HK-2 (cell line): ENCODE measurements around the gene SIPA1L3.
A peak's percentile ranks its signal among the peaks of the same experiment; 100 is the strongest.

Experiments used
- DNase-seq: peaks from one replicate; pipeline ENCODE4 v3.0.0-alpha.2; 2018; ENCODE audit not compliant: unreplicated experiment

SIPA1L3 gene

GRCh38 chr19:37977391-37977790, 70.4 kb downstream of the SIPA1L3 start:
- no peak for DNase-seq

GRCh38 chr19:37977992-37978391, 71.0 kb downstream of the SIPA1L3 start:
- peak; percentile 79 for DNase-seq

DNA sequence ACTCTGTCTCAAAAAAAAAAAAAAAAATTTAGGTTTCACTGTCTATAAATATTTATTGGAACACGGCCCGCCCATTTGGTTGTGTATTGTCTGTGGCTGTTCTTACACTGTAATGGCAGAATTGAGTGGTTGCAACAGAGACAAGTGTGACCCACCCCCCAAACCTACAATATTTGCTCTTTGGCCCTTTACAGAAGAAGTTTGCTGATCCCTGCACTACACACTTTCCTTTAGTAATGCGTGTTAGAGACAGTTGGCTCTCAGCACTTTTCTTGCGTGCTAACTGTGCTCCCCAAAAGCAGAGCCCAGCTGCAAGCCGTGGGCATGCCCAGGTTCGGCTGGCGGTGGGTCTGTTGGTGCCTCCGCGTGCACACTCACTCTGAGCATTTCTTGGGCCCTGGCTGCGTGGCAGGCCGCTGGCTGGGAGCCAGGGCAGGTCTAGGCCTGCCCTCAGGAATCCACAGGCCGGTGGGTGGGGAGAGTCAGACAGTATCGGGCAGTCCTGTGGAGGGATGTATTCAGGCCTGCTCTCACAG, 72.6 kb downstream of the SIPA1L3 start:
- peak; percentile 76 for DNase-seq

DNA sequence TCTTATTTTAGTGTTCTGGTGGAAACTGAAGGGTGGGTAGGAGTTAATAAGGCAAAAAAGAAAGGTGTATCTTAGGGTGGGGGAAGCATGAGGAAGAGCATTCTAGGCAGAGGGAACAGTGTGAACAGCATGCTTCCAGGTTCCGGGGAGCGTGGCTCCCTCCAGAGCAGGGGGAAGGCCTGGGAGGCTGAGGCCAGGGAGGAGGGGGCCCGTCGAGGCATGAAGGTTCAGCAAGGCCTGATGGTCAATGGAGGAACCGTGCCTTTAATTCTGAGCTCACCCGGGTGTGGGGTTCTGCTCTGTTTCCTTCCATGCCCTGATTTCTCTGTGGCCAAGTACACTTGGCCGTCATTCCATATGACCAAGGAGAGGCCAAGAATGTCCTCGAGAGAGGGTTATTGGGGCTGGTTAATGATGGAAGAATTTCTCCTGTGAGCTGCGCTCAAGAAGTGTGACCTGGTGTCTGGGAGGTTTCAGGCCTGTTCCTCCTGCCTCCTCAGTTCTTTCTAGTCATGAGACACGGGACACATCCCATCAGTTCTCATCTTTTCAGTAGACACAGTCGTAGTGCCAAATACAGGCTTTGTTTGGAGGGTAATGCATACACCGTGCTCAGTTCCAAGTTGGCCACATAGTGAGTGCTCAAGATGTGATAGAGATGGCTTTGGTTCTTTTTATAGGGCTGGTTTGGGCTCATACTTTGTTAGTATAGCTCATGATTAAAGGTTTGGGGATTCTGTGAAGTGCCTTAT, 73.6 kb downstream of the SIPA1L3 start:
- peak; percentile 75 for DNase-seq

GRCh38 chr19:37981785-37982475, 74.9 kb downstream of the SIPA1L3 start:
- DNase-seq = no peak

- DNase-seq = no peak
Measured at GRCh38 chr19:37982655-37983054, 75.6 kb downstream of the SIPA1L3 start.

DNA sequence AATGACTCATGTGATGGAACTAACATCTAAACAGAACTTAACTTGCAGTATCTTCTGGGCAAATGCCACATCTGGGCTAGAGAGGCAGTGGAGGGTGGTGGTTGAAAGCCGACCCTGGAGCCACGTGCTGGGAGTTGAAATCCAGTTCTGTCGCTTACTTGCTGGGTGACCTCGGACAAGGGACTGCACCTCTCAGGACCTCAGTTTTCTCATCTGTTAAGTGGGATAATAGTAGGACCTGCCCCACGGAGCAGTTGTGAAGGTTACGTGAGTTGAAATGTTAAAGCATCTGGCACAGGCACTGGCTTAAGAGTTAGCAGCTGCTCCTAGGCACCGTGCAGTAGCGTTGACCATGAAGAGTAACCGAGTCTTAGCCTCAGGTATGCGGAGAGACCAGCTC, 76.1 kb downstream of the SIPA1L3 start:
- DNase-seq = no peak

- DNase-seq = no peak
Measured at GRCh38 chr19:37983916-37984315, 76.9 kb downstream of the SIPA1L3 start.

GRCh38 chr19:37986048-37986750, 79.2 kb downstream of the SIPA1L3 start:
- no peak for DNase-seq

GRCh38 chr19:37987356-37988332, 80.6 kb downstream of the SIPA1L3 start:
- DNase-seq = no peak

DNA sequence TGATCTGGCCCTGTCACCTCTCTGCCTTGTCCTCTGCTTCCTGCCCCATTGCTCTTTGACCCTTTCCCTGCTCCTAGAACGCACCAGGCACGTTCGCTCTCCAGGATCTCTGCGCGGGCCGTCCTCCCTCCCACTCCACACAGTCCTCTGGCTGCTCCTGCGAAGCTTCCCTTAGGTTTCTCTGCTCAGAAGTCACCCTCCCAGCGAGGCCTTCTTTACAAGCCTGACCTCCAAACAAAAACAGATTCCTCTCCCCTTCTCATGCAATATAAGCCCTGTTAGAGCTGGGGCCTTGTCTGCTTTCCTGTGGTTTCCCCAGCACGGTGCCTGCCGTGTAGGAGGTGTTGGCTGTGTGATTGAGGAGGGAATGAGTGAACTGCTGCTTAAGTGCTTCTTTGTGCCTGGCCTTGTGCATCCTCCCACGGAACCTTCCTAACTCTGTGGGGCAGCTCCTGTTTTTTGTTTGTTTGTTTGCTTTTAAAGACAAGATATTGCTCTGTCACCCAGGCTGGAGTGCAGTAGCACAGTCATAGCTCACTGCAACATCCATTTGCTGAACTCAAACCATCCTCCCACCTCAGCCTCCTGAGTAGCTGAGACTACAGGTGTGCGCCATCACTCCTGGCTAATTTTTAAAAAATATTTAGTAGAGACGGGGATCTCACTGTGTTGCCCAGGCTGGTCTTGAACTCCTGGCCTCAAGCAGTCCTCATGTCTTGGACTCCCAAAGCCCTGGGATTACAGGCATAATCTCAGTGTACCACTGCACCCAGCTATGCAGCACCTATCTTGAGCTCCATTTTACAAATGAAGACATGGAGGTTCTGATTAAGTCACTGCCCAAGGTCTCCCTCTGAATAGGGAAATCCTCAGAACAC, 82.0 kb downstream of the SIPA1L3 start:
- DNase-seq = no peak

DNA sequence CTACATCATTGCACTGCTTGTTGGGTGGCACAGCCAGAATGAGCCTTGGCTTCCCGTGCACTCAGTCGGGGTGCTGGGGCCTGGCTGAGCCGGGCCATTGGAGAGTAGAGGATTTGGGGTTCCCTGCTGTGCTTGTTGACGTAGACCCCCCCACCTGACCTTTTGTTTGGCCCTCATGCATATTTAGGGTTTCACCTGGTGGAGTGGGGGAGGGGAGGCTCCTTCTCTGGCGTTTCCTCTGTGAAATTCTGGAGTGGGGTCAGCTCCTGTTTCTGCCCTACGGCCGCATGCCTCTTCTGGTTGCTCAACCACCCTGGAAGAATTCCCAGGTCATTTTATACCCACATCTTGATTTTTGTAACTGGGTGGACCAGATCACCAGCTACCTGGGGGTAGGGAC, 82.8 kb downstream of the SIPA1L3 start:
- DNase-seq = no peak

DNA sequence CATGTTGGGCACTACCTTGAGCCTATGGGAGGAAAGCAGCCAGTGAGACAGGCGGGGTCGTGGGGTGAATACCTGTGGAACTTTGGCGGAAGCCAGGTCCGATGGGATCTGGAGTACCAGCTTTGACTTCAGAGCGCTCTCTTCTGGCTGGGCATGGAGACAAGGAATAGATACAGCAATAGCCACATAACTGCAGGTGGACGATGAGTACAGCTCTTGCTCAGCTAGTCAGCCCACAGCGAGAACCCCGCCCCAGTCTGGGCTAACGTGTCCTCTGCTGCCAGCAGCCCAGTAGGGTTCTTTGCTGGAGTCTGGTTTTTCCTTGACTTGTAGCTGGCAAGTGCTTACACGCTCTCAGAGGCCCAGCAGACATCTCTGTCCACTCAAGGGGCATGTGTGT, 83.4 kb downstream of the SIPA1L3 start:
- no peak for DNase-seq

DNA sequence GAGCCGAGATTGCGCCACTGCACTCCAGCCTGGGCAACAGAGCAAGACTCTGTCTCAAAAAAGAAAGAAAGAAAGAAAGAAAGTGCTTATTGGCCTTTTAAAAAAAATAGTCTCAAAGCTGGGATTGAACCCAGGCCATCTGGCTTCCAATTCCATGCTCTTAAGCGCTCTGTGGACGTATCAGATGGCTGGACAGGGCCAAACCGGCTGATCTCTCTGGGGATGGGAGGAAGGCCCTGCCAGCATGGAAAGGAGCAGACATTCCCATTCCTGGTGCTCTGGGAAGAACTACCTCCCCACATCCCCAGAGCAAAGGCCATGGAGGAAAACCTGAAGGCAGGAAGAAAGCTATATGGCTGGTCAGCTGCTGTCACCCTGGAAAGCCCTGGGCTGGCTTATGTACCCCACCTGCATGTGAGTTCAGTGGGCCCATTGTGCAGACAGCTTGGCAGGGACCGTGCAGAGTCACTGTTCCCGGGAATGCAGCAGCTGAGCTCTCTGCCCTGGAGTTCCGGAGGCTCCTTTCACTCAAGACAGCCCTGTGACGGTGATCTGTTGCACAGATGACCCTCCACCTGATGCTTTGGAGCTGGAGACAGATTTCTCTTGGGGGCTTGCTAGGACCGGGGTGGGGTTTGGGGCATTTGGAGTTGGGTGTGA, 84.3 kb downstream of the SIPA1L3 start:
- DNase-seq = no peak

- peak; percentile 50 for DNase-seq
Measured at GRCh38 chr19:37991841-37992248, 84.8 kb downstream of the SIPA1L3 start.

GRCh38 chr19:37992761-37993160, 85.8 kb downstream of the SIPA1L3 start:
- DNase-seq = no peak

DNA sequence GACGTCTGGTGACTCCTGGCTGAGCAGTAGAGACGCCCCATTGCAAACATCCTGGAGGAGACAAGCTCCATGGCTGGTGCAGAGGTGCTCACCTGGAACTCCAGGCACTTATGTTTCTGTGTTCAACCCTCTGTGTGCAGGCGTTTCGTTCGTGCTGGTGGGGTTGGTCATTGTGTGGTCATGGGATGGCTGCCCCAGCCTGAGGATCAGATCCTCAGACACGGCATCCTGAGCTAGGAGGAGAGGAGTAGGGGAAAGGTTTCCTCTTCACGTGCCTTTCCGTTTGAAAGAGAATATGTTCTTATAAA, 87.8 kb downstream of the SIPA1L3 start:
- DNase-seq = no peak

DNA sequence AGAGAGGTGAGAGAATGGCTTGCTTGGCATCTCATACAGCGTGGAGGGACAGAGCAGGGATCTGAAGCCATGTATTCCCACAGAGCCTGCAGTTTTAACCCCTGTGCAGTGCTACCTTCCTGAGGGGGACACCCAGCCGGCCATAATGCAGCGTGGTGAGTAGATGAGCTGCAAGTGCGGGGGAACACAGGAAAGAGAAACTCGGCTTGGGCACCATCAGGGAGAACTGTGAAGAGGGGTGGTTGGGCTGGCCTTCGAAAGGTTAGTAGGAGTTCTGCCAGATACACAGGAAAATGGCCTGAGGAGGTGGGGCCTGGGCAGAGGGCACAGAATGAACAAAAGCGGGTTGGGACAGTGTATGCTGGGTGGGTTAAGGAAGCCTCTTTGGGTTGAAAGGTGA, 88.3 kb downstream of the SIPA1L3 start:
- DNase-seq = no peak

DNA sequence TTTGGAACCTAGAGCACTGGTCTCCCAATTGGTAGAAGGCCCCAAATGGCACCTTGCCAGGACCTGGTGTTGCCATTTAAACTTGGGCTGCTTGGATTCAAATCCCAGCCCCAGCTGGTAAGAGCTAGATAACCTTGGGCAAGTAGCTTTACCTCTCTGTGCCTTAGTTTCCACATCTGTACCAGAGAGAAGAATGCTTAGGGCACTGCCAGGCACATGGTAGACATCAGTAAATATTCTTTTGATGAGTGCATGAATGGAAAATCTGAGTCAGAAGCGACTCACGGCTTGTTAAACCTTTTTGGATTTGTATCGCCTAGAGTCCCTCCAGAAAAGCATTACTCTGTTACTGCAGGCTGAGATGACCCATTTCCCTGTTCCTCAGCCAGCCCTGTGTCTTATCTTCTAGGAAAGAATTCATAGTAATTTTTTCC, 90.9 kb downstream of the SIPA1L3 start:
- DNase-seq = peak; percentile 57

- no peak for DNase-seq
Measured at GRCh38 chr19:37998801-37999308, 91.8 kb downstream of the SIPA1L3 start.
